GM23248 (cell line): ENCODE data around the gene TENT4A. TPM values are rescaled to one million over a fixed set of nuclear protein-coding genes. Genes with fewer than 3 reads are reported as not detected.

Experiments used
- DNase-seq: peaks from one replicate; pipeline ENCODE4 v3.0.0-alpha.2; 2015
- H2AFZ ChIP-seq: fragments of 200-600 bp; sonication (generic); 2 replicates; pipeline ENCODE4 v1.6.1; 2016; ENCODE audit warnings: antibody characterized with exemption
- H3F3A ChIP-seq: fragments of 200-600 bp; sonication (generic); 2 replicates; pipeline ENCODE4 v1.6.1; 2016; ENCODE audit warnings: mild to moderate bottlenecking, antibody characterized with exemption, mixed run types; ENCODE audit not compliant: insufficient read depth
- H3K27ac ChIP-seq: fragments of 200-600 bp; sonication (generic); 2 replicates; pipeline ENCODE4 v1.5.1; 2016; ENCODE audit warnings: mild to moderate bottlenecking
- H3K27me3 ChIP-seq: fragments of 200-600 bp; sonication (generic); replicated peaks from 2 replicates; pipeline ENCODE4 v1.6.1; 2016; ENCODE audit warnings: mild to moderate bottlenecking; ENCODE audit not compliant: insufficient read depth
- H3K36me3 ChIP-seq: fragments of 200-600 bp; sonication (generic); 2 replicates; pipeline ENCODE4 v1.6.1; 2016; ENCODE audit warnings: low read depth, mild to moderate bottlenecking
- H3K4me1 ChIP-seq: fragments of 200-600 bp; sonication (generic); 2 replicates; pipeline ENCODE4 v1.6.1; 2016; ENCODE audit warnings: mild to moderate bottlenecking; ENCODE audit not compliant: insufficient read depth
- H3K4me2 ChIP-seq: fragments of 200-600 bp; sonication (generic); one replicate; pipeline ENCODE4 v1.6.1; 2016; ENCODE audit warnings: mild to moderate bottlenecking; ENCODE audit not compliant: unreplicated experiment
- H3K4me3 ChIP-seq: fragments of 200-600 bp; sonication (generic); 2 replicates; pipeline ENCODE4 v1.5.1; 2016; ENCODE audit warnings: mild to moderate bottlenecking
- H3K79me2 ChIP-seq: fragments of 200-600 bp; sonication (generic); 2 replicates; pipeline ENCODE4 v1.6.1; 2016; ENCODE audit warnings: mild to moderate bottlenecking; ENCODE audit not compliant: insufficient read depth
- H3K9ac ChIP-seq: fragments of 200-600 bp; sonication (generic); 2 replicates; pipeline ENCODE4 v1.6.1; 2016; ENCODE audit warnings: mild to moderate bottlenecking
- H3K9me2 ChIP-seq: fragments of 200-600 bp; sonication (generic); 2 replicates; pipeline ENCODE4 v1.6.1; 2016; ENCODE audit warnings: mixed run types, mild to moderate bottlenecking, moderate library complexity; ENCODE audit not compliant: insufficient read depth
- H3K9me3 ChIP-seq: fragments of 200-600 bp; sonication (generic); one replicate; pipeline ENCODE4 v1.6.1; 2017; ENCODE audit warnings: low read depth
- H4K20me1 ChIP-seq: fragments of 200-600 bp; sonication (generic); 2 replicates; pipeline ENCODE4 v1.6.0; 2016; ENCODE audit not compliant: insufficient read depth
- EZH2 ChIP-seq: fragments of 200-600 bp; sonication (generic); IDR thresholded peaks from 2 replicates; pipeline ENCODE4 v1.6.1; 2018; ENCODE audit warnings: antibody characterized with exemption, mild to moderate bottlenecking; ENCODE audit not compliant: insufficient read depth, poor library complexity, severe bottlenecking
- EZH2phosphoT487 ChIP-seq: fragments of 200-600 bp; sonication (generic); IDR thresholded peaks from 2 replicates; pipeline ENCODE4 v1.6.1; 2018; ENCODE audit warnings: antibody characterized with exemption, moderate library complexity, mild to moderate bottlenecking, low read depth; ENCODE audit not compliant: insufficient read depth
- WGBS, 2 experiments: methylation state at CpG; one replicate each; pipeline ENCODE4 v1.1.6; 2015 to 2017; ENCODE audit warnings: low lambda C conversion rate in 2 of 2, low coverage in 1 of 2; ENCODE audit errors: missing lambda C conversion rate in 2 of 2; 5-methylcytosine and 5-hydroxymethylcytosine counted together
- in situ Hi-C: fragments of 300-500 bp; cut with MboI; formaldehyde crosslinking; loops from 2 replicates; pipeline ENCODE4 v1.15.0; 2020
- polyA plus RNA-seq: library from polyadenylated mRNA; unstranded; fragments of >200 nt; fragmentation: Nextera tagmentation; extraction: Ambion mirVana; gene quantifications from 2 replicates; pipeline ENCODE4 v1.2.1, GENCODE V29; 2016
- total RNA-seq: library from RNA; depleted of rRNA; stranded (reverse); fragments of >200 nt; shearing (Covaris generic); gene quantifications from 2 replicates; pipeline ENCODE4 v1.2.3, GENCODE V29; 2014

Gene TENT4A
- total and polyA plus RNA-seq, 2 experiments from 2014 or later: 3.0 to 17.6 TPM

DNA sequence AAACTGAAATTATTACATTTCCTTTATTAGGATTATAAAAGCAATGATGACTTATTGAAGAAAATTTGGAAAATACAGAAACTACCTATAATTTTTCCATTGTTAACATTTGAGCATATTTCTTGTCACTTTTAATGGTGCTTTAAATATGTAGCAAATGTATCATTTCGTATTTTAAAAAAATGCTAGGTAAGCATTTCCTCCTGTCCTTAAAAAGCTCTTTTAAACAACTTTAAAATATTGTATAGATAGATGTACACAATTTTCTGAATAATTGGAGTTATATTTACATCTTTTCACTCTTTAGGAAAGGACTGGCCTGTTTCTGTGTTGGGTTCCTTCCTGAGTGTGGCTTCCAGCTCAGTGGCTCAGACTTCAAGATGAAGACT is 15.6 kb downstream of the TENT4A start:
- TF ChIP-seq EZH2phosphoT487: no peak
- no peak for TF ChIP-seq EZH2
- Histone ChIP-seq H3K4me1 (peaks cover 30% of the 10 kb centered on the region), H3K4me3 (no peak overlapping the region), H3K9me3 (no peaks in the 10 kb centered on the region), H3F3A (peaks cover 30% of the 10 kb centered on the region), H3K9ac (no peak overlapping the region), H3K36me3 (no peaks in the 10 kb centered on the region), H4K20me1 (peaks cover 7% of the 10 kb centered on the region; the same call in 1 of the 2 replicates), H3K27me3 (no peaks in the 10 kb centered on the region), H2AFZ (no peak overlapping the region), H3K9me2 (no peaks in the 10 kb centered on the region), H3K27ac (no peak overlapping the region), H3K4me2 (no peak overlapping the region), H3K79me2 (peaks cover 94% of the 10 kb centered on the region)
- DNase-seq: no peak
- in situ Hi-C loops: loop anchor here (10.0 to 25.0 kb wide), 2 partner anchors 91 to 1244 kb away; partner anchors contain the start of genes NSUN2 and SRD5A1
- WGBS, 2 experiments: 32 to 41% methylated on average over 1 of the region's 1 CpG

- no peaks in the 10 kb centered on the region for H3K27me3 ChIP-seq
- H3K27ac ChIP-seq: no peak overlapping the region
- no peak for DNase-seq
Measured at GRCh38 chr5:6729386-6730310, 16.4 kb downstream of the TENT4A start.

DNA sequence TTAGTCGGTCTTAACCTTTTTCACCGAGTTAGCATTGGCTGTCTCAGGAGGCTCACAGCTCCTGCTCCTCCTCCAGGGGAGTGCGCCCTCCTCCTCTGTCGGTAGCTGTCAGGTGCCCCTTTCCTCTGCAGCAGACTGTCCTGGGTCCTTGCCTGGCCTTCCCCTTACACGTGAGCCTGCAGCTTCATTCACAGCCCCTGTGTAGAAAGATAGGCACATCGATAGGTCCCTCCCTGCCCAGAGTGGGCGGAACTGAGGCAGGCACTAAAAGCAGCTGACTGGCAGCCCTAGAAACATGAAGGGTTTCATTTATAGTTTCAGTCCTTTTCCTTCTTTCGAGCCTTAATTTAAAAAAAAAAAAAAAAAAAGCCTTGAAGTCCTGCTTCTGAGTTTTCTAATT is 17.2 kb downstream of the TENT4A start:
- H3K4me1 ChIP-seq: peaks cover 40% of the 10 kb centered on the region
- no peaks in the 10 kb centered on the region for H3K9me3 ChIP-seq
- no peaks in the 10 kb centered on the region for H3K36me3 ChIP-seq
- H3K9me2 ChIP-seq: no peaks in the 10 kb centered on the region
- no peak overlapping the region for H2AFZ ChIP-seq
- peaks cover 94% of the 10 kb centered on the region for H3K79me2 ChIP-seq
- 70 to 80% methylated on average over 8 of the region's 8 CpGs for WGBS, 2 experiments
- in situ Hi-C loops: loop anchor here (25.0 kb wide), 1 partner anchor 93 kb away; the partner anchor contains the start of genes NSUN2 and SRD5A1
- no peak for TF ChIP-seq EZH2
- no peak for TF ChIP-seq EZH2phosphoT487
- no peaks in the 10 kb centered on the region for H3K27me3 ChIP-seq
- H3K4me3 ChIP-seq: no peak overlapping the region
- H3F3A ChIP-seq: peaks cover 32% of the 10 kb centered on the region
- H3K9ac ChIP-seq: no peak overlapping the region
- H4K20me1 ChIP-seq: no peaks in the 10 kb centered on the region
- H3K27ac ChIP-seq: no peak overlapping the region
- H3K4me2 ChIP-seq: no peak overlapping the region
- DNase-seq: no peak

More at GRCh38 chr5:6729386-6730310, 16.4 kb downstream of the TENT4A start:
- in situ Hi-C loops: loop anchor here (10.0 to 25.0 kb wide), 2 partner anchors 92 to 1245 kb away; partner anchors contain the start of genes NSUN2 and SRD5A1
- no peak overlapping the region for H3K4me3 ChIP-seq
- H3K79me2 ChIP-seq: peaks cover 94% of the 10 kb centered on the region
- H3K36me3 ChIP-seq: no peaks in the 10 kb centered on the region
- H3K9me2 ChIP-seq: no peaks in the 10 kb centered on the region
- peaks cover 2% of the 10 kb centered on the region; the same call in 1 of the 2 replicates for H4K20me1 ChIP-seq
- no peaks in the 10 kb centered on the region for H3K9me3 ChIP-seq
- no peak overlapping the region for H2AFZ ChIP-seq
- peaks cover 36% of the 10 kb centered on the region for H3K4me1 ChIP-seq
- no peak overlapping the region for H3K9ac ChIP-seq
- TF ChIP-seq EZH2phosphoT487 (no peak), EZH2 (no peak)
- H3K4me2 ChIP-seq: no peak overlapping the region
- WGBS, 2 experiments: 94% methylated on average over 12 of the region's 12 CpGs
- peaks cover 32% of the 10 kb centered on the region for H3F3A ChIP-seq

- Histone ChIP-seq H3K4me2 (no peak overlapping the region), H3K9me3 (no peaks in the 10 kb centered on the region), H2AFZ (no peak overlapping the region), H3F3A (peaks cover 32% of the 10 kb centered on the region), H3K36me3 (no peaks in the 10 kb centered on the region), H3K4me3 (no peak overlapping the region), H3K9ac (no peak overlapping the region), H4K20me1 (no peaks in the 10 kb centered on the region), H3K9me2 (no peaks in the 10 kb centered on the region), H3K4me1 (peaks cover 40% of the 10 kb centered on the region), H3K79me2 (peaks cover 94% of the 10 kb centered on the region), H3K27ac (no peak overlapping the region), H3K27me3 (no peaks in the 10 kb centered on the region)
- TF ChIP-seq EZH2: no peak
- no peak for TF ChIP-seq EZH2phosphoT487
- WGBS, 2 experiments: 86 to 90% methylated on average over 3 of the region's 3 CpGs
- in situ Hi-C loops: loop anchor here (25.0 kb wide), 1 partner anchor 94 kb away; the partner anchor contains the start of genes NSUN2 and SRD5A1
- DNase-seq: no peak
Measured at GRCh38 chr5:6730807-6731206, 17.6 kb downstream of the TENT4A start.
